HG03095 (cell line): ENCODE data around the gene MOB3C.

Experiments used
- ATAC-seq: cut with Tn5 transposase; IDR thresholded peaks from one replicate; pipeline ENCODE4 v1.9.1; 2021; ENCODE audit warnings: moderate library complexity; ENCODE audit not compliant: unreplicated experiment

Gene MOB3C

GRCh38 chr1:46580140-46580903 is 36.3 kb downstream of the MOB3C start:
- no peak for ATAC-seq

GRCh38 chr1:46577671-46578070 is 38.9 kb downstream of the MOB3C start:
- ATAC-seq = no peak

- ATAC-seq = no peak
Observed at GRCh38 chr1:46576596-46576995, 40.0 kb downstream of the MOB3C start.

GRCh38 chr1:46575778-46576177 is 40.8 kb downstream of the MOB3C start:
- no peak for ATAC-seq

GRCh38 chr1:46575300-46575699 is 41.3 kb downstream of the MOB3C start:
- ATAC-seq = no peak

GRCh38 chr1:46571691-46572225 is 44.9 kb downstream of the MOB3C start:
- no peak for ATAC-seq

GRCh38 chr1:46569884-46570725 is 46.5 kb downstream of the MOB3C start:
- no peak for ATAC-seq

GRCh38 chr1:46569116-46569515 is 47.5 kb downstream of the MOB3C start:
- no peak for ATAC-seq

GRCh38 chr1:46568461-46568891 is 48.1 kb downstream of the MOB3C start:
- no peak for ATAC-seq

- no peak for ATAC-seq
Observed at GRCh38 chr1:46563341-46563740, 53.3 kb downstream of the MOB3C start.

- ATAC-seq = no peak
Observed at GRCh38 chr1:46562498-46562897, 54.1 kb downstream of the MOB3C start.

- no peak for ATAC-seq
Observed at GRCh38 chr1:46558966-46559365, 57.6 kb downstream of the MOB3C start.

GRCh38 chr1:46558141-46558963 is 58.3 kb downstream of the MOB3C start:
- ATAC-seq = no peak
